GM21381 (cell line): ENCODE data around the gene PPEF1.
"Not testable (repeated sequence)": the region's sequence is repeated elsewhere in the genome, so short reads cannot be mapped to it uniquely, and the experiment has no call there.

Experiments
- ATAC-seq: cut with Tn5 transposase; IDR thresholded peaks from one replicate; pipeline ENCODE4 v1.9.1; 2021; ENCODE audit warnings: mild to moderate bottlenecking, moderate library complexity; ENCODE audit not compliant: unreplicated experiment

Gene PPEF1

GRCh38 chrX:18702362-18703195 is 4.9 kb upstream of the PPEF1 start:
- no peak for ATAC-seq

- no peak for ATAC-seq
These were observed 2.4 kb downstream of the PPEF1 start for GRCh38 chrX:18709833-18710232.

DNA sequence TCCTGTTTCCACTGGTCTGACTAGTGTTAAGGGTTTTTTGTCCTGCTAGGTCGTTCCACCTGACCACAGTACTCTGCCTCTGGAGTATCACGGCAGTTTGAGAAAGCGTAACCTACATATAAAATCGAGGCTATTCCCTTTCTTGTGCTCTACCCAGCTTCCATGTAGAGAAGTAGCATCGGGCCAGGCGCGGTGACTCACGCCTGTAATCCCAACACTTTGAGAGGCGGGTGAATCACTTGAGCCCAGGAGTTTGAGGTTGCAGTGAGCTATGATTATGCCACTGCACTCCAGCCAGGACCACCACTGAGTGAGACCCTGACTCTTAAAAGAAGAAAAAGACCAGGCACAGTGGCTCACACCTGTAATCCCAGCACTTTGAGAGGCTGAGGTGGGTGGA is 7.5 kb downstream of the PPEF1 start:
- no peak for ATAC-seq

- no peak for ATAC-seq
These were observed 12.4 kb downstream of the PPEF1 start for GRCh38 chrX:18719852-18720251.

DNA sequence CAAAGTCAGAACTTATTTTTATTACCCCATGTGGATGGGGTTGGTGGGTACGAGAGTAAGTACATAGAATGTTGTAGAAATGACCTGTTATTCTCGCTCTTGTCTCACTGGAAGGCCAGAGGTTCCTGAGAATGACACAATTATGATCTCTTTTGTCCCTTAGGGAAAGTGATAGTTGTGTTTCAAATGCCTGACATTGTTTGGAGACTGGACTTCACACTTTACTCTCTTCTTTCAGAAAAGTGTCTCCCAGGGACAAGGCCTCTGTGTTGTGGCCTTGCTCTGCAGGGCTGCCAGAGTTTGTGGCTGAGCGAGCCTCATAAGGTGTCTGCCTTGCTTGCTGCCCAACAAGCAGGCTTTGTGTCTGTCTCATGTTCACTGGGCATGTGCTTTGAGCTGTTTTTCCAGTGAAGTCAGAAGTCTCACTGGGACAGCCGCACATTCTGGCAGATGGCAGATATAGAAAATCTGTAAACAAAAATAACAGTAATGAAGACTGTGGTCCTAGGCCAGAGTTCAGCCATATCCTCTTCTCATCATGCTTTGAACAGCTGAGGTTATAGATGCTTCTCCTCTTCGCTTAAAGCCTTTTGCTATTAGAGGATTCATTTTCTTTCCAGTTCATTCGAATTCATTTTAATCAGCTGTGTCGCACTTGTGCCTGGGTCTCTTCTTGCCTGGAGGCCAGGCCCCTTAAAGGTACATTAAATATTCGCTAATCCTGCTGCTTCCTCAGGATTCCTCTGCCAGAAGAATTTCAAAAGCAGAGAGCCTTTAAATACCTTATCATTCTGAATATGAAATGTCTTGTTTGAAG is 14.4 kb downstream of the PPEF1 start:
- no peak for ATAC-seq

- ATAC-seq, result no peak
These were observed 15.1 kb downstream of the PPEF1 start for GRCh38 chrX:18722500-18723071.

GRCh38 chrX:18725310-18725943 is 18.0 kb downstream of the PPEF1 start:
- no peak for ATAC-seq

DNA sequence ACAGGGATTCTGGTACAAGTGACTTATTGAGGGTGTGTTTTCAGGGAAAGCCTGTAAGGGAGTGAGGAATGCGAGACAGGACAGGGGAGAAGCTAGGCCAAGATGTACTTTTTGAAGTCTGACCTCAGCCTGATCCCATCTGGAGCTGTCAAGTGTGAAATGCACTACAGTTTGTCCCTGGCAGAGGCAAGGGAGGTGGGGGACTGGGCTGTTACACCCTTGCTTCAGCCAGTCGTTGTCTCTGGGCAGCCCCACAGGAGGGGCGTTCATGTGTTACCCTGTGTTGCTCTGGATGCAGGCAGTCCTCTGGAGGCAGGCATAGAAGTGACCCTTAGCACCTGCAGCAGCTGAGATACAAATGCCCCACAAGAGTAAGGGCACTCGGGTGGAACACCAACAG is 25.8 kb downstream of the PPEF1 start:
- ATAC-seq, result no peak

- not testable (repeated sequence) for ATAC-seq
These were observed 32.2 kb downstream of the PPEF1 start for GRCh38 chrX:18739609-18740008.

DNA sequence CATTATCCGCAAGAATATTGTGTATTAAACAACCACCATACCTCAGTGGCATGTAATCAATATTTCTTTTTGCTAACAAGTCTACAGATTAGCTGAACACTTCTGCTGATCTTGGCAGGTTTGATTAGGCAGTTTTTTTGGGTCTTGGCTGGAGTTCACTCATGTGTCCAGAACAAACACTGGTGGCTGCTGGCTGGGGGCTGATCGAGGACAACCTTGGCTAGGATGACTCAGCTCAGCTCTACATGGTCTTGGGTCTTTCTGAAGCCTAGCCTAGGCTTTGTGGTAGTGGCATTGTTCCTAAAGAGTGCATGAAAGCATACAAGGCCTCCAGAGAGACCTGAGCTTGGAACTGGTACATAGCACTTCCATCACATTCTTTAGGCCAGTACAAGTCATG is 41.1 kb downstream of the PPEF1 start:
- ATAC-seq, result no peak

DNA sequence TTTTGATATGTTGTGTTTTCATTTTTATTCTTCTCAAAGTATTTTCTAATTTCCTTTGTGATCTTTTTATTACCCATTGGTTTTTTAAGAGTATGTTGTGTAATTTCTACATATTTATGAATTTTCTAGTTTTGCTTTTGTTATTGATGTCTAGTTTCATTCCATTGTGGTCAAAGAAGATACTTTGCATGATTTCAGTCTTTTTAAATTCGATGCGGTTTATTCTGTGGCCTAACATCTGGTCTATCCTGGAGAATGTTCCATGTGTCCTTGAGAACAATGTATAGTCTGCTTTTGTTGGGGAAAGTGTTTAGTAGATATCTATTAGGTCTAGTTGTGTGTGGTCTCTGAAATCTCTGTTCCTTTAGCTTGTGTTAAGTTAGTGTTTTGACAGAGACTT is 46.2 kb downstream of the PPEF1 start:
- no peak for ATAC-seq

GRCh38 chrX:18755651-18756050 is 48.2 kb downstream of the PPEF1 start:
- no peak for ATAC-seq

DNA sequence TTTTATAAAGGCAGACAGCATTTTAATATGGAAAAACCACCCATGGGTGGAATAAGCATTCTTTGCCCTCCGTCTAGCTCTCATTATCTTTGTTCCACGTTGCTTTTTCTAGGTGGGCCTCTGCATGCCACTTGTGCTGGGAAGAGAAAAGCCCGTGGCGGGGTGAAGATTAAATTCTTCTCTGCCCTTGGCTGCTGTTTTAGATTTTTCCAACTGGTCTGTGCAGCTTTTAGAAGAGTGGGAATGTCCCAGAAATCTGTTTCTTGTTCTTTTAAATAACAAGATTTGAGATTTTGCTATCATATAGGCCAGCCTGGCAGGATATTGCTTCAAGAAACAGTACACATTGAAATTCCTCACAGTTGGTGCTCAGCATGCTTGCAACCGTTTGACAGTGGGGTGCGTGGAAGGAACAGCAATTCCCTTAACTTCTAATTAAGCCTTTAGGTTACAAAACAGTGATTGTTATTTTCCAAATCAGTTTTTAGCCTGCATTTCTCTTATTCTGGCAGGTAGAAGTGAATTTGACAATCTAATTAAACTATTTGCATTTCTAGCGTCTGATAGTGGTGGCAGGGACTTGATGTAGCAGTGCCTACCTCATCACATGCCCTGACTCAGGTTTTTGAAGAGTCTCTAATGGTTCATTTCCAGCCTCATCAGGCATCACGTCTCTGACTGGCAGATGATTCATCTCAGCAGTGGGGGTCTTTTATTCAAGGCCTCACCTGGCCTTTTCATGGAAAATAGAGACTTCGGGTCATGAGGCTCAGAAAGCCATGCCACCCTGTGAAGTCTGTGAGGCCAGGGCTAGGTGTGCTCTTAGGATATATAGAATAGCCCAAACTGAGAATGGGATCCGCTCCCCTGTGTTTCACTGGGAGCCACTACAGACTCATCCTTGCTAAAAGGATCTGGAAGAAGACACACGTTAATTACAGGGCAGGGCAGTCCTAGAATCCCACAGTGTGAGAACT is 50.8 kb downstream of the PPEF1 start:
- ATAC-seq, result no peak

DNA sequence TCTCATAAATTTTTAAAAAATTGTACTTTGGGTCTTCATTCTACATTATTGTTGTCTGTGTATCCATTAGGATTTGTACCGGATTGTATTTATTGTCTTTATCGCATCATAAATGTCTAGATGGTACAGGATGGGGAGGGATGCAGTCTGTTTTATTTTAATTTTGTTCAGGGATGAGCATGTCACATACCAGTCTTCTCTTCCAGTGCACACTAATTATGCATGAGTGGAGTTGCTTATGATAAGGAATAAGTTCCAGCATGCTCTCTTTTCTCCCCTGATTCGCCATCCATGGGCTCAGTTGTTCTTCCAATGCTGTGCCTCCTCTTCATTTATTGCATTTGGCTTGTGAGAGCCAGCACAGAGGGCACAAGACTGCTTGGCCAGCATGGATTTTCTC is 54.3 kb downstream of the PPEF1 start:
- ATAC-seq, result no peak

DNA sequence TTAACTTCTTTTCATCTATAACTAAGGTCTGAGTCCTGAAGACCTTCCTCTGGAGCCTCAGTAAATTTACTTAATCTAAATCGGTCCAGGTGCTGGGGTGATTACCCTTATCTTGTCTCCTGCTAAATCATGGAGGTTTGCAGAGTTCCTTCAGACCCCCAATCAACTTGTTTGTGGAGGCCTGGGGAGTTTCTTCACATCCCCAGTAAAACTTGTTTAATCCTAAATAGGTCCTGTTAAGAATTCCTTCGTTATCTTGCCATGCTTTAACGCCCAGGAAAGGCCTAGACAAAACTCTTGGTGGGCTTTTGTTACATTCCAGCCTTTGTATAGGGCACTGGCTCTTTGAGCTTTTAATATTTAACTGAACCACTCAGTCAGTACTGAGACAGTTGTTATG is 55.7 kb downstream of the PPEF1 start:
- not testable (repeated sequence) for ATAC-seq

DNA sequence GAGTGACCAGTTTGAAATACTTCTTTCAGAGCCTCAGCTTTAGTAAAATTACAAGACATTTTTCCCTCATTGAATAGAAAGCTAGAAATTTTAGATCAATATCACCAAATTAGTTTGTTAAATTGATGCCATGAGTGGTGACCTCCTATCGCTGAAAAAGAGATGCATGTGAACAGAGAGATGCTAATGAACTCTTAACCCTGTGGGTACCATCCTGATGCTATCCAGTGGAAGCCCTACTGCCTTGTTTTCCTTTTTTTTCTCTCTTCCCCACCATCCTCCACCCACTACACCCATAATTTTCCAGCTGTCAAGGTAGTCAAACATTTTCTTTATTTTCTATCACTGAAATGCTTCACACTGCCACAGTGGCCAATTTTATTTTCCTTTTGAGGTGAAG is 61.9 kb downstream of the PPEF1 start:
- no peak for ATAC-seq

DNA sequence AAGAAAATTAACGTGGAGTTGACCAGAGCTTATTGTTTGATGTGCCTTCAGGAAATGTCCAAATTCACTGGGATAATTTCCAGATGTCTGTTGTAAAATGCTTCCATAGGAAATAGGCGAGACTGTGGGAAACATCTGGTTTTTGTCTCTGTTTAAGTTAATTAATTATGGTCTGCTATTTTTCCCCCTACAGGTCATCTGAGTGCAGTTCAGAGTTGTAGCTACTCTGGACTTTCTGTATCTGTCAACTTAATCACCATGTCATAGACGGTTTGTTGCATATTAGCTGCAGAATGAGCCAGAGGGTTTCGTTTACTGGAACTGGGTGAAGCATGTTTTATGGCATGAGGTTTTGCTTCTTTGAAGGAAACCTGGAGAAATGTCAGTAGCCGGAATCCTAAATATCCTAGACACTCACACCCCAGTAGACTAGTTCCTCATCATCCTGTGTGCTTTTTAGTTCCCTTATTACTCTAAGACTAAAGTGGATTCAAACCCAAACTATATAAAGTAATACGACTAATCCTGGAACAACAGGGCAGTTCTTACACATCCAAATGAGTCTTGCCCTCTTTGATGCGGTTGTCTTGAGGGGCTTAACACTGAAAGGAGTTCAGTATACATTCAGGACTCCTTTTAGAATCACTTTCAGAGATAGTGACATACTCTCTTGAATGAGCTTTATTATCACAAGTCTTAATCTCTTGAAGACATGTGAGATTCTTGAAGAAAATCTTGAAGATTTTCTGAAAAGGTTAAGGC is 62.5 kb downstream of the PPEF1 start:
- ATAC-seq, result no peak

GRCh38 chrX:18789916-18790315 is 82.5 kb downstream of the PPEF1 start:
- ATAC-seq, result no peak

DNA sequence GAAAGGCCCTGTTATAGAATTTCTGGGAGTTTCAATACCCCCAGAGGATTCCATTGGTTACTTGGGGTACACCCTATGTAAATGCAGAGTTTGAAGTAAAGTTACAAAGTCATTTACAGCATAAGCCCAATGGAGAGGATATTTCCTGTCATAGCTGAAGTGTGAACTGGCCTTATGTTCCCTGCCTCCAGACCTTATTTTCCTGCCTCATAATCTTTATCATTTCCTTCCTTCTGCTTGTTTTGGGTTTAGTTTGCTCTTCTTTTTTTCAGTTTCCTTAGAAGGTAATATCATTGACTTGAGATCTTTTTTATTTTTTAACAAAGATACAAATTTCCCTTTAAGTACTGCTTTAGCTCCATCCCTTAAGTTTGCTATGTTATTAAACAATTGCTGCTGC is 85.4 kb downstream of the PPEF1 start:
- no peak for ATAC-seq
